EL (cell line): ENCODE data around the gene LRMDA.

Source experiments
- DNase-seq: peaks from one replicate; pipeline ENCODE4 v3.0.0-alpha.2; 2016

Gene LRMDA

DNA sequence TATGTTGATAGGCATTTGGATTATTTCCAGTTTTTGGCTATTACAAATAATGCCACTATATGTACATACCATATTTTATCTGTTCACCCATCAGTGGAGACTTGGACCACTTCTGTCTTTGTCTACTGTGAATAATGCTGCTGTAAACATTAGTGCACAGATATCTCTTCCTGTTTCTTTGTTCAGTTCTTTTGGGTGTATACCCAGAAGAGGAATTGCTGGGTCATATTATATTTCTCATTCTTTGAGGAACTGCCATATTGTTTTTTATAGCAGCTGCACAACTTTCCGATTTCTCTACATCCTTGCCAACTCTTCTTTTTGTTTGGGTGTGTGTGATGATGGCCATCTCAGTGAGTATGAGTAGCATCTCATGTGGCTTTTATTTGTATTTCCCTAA is 218.0 kb downstream of the LRMDA start:
- no peak for DNase-seq

DNA sequence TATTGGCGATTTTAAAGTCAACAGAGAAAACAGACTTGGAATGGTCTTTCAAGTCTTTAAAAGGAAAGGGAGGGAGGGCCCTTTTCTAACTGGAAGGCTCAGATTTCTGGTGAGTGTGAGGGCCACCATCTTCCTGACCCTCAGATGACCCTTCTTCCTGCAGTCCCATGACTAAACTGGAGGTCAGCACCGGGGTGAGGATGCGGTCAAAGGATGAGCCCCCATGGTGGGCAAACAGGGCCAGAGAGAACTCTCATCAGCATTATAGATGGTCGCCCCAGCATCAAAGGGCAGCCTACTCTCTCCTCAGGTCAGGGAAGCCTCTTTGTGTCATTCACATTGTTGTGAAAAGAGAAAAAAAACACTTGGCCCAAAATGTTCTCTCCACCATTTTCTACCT is 219.2 kb downstream of the LRMDA start:
- no peak for DNase-seq

DNA sequence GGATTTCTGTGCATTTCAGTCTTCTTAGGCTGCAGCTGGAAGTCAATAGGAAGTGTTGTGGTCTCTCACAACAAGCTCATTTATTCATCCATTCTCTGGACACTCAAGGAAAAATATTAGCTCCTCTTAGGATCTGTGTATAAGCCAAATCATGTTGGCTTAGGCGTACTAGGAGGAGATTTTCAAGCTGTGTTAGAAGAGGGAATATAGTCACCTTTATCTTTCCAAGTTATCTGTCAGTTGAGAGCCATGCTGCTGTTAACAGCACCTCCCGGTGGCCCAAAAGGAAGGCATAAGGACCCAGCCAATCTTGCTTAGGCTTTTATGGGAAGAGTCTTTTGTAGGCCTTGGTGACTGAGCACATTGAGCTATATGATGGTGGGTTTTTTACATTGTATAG is 220.0 kb downstream of the LRMDA start:
- DNase-seq: no peak

DNA sequence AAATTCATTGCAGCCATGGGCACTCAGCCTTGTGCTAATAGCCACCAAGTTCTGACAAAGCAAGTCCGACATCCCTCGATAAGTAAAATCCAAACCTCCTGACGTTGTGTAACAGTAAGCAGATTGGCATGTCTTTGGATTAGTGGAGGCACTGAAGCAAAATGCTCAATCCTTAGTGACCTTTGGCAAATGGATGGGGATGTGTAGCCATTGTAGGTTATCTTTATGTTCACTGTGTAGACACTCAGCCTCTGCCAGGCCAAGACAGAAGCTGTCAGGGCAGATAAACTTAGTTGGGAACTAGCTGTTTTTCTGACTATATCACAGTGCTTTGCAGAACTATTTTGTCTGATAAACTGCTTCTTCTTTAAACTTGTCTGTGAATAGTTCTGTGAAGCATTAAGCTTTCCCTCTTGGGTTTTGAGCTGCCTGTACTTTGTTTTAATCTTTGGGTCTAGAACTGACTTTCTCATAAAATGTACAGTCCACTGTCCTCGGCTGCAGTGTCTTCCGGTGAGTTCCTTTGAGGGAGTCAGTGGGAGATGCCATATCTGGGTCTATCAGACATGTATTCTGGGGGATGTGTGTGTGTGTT is 220.8 kb downstream of the LRMDA start:
- no peak for DNase-seq

DNA sequence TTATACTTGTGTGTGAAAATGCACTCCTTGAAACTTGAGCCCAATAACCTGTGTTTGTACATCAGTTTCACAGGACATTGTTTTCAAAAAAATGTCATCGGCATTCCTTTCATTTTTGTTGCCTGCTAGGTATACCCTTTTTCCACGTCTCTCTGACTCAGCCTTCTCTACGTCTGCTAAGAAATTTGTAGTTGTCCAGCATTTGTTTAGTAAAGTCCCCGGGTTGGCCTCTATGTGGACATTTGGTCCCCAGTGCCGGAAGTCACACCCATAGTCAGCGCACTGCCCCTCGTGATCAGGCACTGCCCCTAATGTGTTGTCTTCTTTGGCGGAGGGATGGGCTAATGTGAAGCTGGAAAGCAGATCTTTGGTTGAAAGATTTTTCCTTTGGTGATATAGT is 222.3 kb downstream of the LRMDA start:
- no peak for DNase-seq

DNA sequence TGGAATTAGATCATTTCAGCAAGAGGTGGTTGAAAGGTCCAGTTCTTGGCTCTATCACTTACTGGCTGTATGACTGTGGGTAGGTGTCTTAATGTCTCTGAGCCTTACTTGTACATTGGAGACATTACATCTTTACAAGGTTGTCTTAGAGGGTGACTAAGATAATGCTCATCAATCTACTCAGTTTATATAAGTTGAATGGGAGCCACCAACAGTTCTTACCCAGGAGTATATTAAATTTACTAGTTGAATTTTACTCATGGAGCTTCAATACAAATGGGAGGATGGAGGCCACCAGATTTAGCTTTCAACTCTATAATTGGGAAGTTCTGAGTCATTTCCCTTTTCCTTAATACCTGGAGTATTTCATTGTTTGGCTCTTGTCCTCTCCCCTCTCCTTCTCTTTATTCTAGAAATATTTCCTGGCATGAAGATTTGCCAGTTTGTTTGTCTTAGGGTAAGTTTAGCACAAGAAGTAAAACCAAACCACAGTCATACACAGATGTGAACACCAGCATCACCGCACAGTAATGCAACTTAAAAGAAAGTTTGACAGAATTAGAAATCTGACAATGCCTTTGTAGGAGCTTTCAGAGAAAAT is 222.8 kb downstream of the LRMDA start:
- DNase-seq: no peak

DNA sequence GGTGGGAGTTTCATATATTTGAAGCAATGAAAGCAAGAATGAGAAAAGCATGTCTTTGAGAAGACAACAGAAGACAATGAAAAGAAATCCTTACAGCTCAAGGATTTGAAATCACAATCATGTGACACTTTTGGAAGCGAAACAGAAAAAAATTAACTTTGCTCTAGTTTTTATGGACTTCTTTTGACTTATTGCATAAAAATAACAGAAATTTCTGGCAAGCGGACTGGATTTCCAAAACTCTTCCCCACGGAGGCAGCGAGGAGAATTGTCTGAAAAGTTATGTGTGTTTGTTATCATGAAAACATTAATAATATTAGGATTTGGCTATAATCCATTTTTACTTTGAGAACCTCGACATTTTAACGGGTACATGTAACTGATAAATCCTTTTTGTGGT is 223.3 kb downstream of the LRMDA start:
- no peak for DNase-seq

DNA sequence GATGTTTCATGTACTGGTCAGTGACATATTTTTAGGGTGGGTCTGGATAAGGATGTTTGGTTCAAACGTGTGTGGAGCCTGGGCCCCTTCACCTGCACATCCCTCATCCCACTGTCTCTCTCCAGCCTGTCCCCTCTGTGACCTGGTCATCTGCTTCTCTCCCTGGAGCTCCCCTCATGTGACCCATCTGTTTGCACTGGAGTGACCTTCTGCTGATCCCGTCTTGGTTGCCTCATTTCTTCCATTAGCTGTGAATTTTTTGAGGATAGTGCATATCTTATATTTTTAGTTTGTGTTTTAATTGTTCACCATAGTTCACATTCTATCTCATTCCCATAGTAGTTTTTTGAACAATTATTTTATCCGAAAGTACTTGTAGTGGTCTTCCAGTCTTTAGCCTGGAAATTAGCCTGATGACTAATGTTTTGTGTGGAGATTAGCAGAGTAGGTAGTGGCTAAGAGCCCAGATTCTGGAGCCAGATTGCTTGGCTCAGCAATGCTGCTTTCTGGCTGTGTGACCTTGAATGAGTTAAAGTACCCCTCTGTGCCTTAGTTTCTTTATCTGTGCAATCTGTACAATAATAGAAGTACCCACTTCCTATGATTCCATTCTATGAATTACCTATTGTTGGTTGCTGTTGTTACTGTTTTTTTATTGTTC is 224.5 kb downstream of the LRMDA start:
- no peak for DNase-seq

DNA sequence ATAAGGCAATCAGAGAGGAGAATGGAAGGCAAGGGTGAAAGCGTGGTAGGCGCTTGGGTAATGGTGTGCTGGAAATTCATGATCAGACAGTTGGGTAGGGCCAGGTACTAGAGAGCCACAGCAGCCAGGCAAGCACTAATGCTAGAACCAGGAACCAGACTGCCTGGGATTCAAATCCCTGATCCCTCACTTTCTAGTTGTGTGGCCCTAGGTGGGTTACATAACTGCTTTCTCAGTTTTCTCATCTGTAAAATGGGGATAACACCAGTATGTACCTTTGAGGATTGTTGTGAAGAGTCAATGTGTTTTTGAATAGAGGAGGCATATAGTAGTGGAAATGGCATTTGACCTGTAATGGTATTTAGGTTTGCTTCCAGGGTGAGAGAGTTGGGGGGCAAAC is 225.9 kb downstream of the LRMDA start:
- DNase-seq: no peak

DNA sequence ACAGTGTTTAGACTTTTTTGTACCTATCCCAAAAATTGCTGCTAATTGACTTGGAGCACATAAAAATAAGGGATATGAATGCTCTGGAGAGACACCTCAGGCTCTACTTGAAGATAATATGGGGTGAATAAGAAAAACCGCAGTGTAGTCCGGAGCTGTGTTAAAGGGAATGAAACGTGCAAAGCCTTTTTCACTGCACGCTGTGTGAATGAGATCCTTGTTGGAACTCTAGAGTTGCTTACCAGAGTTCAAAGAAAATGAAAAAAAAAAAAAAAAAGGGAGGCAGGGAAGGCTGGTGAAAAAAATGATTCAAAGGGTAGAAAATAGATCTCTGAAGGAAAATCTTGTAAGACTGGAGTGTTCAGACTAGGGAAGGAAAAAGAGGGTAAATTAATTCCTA is 226.6 kb downstream of the LRMDA start:
- DNase-seq: no peak

DNA sequence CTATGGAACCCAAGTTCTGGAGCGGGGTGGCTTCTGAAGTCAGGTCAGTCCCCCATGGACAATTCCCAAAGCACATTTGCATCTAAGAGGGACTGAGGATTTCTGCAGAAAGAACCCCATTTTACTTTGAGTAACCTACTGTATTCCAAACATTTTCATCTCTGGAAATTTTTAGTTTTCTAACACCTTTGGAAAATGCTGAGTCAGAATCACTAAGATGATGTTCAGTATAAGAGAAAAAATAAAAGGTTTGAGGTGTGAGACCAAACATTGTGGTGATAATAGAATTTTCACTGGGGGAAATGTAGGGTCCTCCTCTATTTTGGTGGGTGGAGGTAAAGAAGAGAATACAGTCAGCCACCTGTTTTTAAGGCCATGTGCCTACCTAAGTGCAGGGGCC is 227.1 kb downstream of the LRMDA start:
- DNase-seq: no peak

DNA sequence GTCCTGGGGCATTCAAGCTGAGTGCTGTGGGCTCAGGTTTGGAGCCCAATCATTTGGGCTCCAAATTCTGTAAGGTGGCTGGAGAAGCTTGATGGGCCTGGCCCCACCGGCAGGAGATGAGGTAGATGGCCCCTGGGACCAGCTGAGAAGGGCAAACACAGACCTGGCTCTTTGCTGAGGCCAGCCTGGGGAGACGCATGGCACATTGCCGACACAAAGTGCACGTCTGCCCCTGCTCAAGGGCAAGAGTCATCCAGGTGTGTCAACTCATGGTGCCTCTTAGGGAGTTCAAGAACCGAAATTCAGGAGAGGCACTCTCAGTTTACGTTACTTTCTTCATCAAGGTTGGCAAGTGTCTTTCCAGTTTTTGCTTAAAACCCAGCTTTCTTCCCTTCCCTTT is 227.5 kb downstream of the LRMDA start:
- no peak for DNase-seq

DNA sequence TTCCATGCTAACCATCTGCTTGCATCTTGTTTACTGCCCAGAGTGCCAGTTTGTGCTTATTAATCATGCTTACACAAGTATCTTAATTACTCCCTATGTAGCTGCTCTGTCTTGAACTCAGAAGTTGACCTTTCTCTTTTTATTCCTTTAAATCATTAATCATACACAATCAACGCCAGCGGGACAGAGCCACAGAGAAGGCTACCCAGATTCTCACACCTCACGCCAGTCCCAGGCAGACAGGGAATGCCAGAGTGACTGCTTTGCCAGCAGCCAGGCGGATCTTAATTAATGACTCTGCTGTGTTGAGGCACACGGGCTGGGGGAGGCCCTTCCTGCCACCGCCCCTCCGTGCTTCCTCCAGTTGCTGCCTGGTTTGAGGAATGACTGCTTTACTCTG is 229.4 kb downstream of the LRMDA start:
- DNase-seq: no peak

DNA sequence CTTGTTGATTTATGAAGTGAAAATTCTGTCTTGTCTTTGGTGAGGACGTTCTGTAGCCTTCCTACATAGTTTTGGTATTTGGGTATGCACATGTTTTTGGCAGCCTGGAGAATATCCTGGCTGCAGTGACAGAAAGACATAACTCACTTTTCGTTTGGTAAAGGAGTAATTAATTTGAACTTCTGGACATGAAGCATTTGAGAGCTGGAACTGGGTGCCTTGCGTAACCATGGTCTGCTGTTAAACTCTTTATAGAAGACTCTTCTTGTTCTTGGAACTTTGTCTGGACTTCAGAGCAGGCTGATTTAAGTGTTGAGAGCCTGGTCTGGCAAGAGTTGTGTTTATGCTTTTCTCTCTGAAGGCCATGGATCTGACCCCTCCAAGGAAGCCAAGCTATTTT is 231.3 kb downstream of the LRMDA start:
- DNase-seq: no peak

DNA sequence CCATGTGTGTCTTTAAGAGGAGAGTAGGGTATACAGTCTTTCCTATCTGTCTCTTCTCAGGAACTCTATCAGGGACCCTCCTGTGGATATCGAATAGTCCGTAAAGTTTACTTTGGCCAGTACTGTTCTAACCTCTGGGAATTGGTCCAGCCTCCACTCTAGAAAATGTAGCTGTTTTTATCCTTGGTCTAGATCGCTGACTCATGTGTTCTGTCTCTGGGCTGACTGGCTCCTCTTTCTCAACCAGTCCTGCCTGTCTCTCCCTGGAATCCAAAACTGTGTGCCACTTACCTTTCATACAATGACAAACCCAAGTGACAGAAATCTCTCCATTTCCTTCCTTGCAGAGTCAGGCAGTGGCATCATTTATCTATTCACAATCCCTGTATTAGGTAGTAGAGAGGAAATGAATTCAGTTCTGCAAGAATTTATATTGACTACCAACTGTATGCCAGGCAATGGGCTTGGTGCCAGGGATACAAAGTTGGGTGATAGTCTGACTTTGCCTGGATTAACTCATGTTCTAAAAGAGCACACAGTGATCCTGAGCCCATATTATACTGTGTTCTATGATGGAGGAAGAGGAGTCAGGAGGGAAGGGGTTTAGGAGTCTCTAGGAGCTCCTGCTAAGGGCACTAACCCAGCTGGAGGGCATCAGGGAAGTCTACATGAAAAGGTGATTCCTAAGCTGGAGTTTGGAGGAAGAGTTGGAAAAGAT is 232.7 kb downstream of the LRMDA start:
- no peak for DNase-seq

DNA sequence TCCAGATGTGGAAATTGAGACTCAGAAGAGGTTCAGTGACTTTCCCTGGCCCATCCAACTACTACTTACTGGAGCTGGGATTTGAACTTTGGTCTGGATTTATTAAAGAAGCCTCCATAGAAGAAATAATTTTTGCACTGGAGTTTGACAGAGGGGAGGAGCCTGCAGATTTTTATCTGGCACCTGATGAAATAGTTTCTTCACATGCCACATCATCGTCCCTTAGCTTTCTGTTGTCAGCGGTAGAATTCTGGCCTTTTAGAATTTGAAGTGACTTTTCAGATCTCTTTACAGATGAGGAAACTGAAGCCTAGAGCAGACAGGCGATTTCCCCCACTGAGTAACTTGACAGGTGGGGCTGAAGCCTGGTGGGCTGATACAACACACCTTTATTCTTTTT is 233.5 kb downstream of the LRMDA start:
- no peak for DNase-seq

DNA sequence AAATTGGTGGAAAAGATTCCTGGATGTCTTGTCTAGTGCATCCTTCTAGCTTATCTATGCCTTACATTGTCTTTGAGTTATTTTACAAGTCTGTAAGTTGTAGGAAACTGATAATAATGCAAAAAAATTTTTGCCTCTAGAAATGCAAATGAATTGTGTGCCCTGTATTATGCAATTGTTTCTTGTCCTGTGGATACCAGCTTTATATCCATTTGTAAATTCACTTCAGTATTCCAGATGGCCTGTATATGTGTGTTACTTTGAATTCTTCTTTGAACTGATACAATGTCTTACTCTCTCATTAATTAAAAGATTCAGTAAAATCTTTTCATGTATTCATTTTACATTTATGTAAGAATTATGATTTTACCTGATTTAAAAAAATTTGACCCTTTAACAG is 234.3 kb downstream of the LRMDA start:
- DNase-seq: no peak

DNA sequence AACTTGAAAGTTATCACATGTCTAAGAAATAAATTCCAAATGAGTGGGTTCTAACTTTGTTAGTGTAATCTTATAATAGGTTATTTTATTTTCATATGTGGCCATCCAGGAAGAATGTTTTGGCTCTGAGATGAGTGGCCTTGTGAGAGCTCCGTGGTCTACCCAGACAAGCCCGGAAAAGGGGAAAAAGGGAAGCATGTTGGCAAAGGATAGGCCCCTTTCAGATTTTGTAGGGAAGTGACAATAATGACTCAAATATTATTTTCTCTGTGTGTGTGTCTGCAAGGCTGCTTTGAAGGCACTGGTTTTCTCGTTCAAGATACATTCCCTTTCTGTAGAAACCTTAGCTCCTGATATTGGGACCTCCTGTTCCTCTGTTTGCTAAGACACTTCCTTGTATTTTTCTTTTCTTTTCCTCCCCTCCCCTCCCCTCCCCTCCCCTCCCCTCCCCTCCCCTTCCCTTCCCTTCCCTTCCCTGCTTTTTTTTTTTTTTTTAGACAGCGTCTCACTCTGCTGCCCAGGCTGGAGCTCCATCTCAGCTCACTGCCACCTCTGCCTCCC is 240.8 kb downstream of the LRMDA start:
- no peak for DNase-seq

DNA sequence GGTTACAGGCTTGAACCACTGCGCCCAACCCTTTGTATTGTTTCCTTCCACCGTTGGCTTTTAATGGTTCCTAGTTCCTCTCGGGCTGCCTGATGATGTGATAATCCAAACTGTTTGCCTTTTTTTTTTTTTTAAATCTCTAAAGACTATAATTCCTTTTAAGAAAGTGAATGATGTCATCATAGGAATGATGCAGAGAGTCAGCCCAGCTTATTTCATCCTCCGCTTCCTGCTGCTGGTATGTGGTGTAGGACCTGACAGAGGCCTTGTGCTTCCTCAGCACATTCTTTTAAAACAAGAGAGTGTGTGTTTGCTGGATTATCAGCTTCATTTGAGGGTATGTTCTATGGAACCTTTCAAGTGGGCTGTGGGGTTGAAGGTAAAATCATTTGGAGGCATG is 241.4 kb downstream of the LRMDA start:
- no peak for DNase-seq

DNA sequence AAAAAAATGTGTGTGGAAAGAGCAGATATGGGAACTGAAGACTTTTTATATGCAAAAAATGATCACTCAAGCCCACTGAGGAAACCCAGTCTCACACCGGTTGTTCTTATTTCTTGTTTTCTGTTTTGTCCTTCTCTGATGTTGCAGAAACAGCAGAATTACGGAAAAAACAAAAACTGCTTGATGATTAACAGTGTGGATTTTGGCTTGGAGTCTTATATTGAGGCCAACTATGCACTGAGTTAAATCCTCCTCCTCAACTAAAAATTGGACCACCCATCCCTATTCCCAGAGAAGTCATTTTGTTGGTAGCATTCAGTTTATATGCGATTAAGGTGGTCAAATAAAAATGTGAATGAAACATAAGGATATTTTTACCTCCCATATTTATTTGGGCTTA is 246.1 kb downstream of the LRMDA start:
- no peak for DNase-seq

DNA sequence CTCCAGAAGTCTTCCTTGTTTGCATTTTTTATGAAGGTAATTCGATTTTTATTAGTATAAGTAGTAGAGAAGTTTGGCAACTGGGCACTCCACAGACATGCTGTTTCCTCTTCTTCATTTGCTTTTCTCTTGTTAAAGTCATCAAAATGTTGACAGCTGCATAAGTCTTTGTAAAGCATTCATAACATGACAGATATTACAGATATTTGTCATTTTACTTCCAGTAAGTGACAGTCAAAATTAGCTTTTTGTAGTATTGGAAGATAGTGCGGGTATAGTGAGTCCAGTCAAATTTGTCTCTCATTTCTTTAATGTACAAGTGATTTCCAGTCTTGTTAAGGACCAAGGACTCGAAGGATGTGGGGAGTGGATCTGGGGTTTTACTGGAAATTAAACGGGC is 247.1 kb downstream of the LRMDA start:
- DNase-seq: no peak

DNA sequence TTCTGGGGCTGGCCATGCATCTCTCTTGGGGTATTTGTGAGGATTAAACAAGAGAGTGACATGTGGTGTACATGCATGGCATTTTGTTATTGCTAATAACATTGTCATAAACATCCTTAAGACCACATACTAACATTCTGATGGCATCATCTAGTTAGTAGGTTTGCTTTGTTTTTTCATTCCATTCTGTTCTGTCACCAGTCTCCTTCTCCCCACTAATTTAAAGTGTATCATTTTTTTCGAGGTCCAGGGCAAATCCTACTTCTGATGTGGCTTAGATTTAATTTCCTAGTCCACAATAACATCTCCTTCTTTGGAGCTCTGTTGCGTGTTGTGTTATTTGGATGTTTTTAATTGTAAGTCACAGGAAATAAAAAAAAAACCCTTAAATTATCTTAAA is 248.1 kb downstream of the LRMDA start:
- DNase-seq: no peak

DNA sequence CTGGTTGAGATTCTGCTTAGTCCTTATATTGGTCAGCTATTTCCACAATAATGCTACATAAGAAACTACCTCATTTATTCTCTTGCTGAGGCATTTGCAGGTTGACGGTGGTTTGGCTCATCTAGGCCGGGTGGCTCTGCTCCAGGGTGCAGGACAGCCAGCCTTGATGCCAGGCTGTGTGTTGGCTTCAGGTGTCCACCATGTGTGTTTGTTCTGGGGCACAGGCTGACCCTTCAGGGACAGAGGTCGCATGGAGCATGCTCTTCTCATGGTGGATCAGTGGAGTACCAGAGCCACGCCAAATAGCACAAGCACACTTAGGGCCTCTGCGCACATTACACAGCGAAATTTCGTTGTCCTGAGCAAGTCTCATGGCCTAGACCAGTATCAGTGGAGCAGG is 249.9 kb downstream of the LRMDA start:
- DNase-seq: no peak
